ENCODE results near the gene KMT2B. TPM values are rescaled to one million over a fixed set of nuclear protein-coding genes. Genes with fewer than 3 reads are reported as not detected.

KMT2B gene
- total and polyA plus RNA-seq, 2 donors (not counting 1 experiment from before 2014, with no cell fraction given), result 85.6 to 96.9 TPM

- Mint-ChIP-seq H3K27ac (peak overlapping the region; percentile 99), H3K27me3 (no peaks in the 10 kb centered on the region), H3K4me3 (peak overlapping the region; percentile 98), H3K9me3 (ENCODE audit: insufficient read depth) (no peaks in the 10 kb centered on the region), H3K4me1 (peaks cover 74% of the 10 kb centered on the region)
- WGBS (ENCODE audit: insufficient coverage), result 85% methylated on average over 5 of the region's 7 CpGs
- Histone ChIP-seq H3K4me3 (ENCODE audit: control extremely low read depth in 1 of 5, extremely low read depth in 1 of 5, insufficient read depth in 1 of 5, low read depth in 2 of 5, low read length in 4 of 5) (peak overlapping the region in 3 of 5 experiments; percentile 76 to 83 (median 76)), H3K9me3 (ENCODE audit: control extremely low read depth in 1 of 3, control insufficient read depth in 2 of 3, insufficient read depth in 1 of 3, low read length in 2 of 3) (no peaks in the 10 kb centered on the region), H3K79me2 (ENCODE audit: control insufficient read depth, insufficient read depth, low read length) (peaks cover 44% of the 10 kb centered on the region), H3K9ac (ENCODE audit: low read length) (peak overlapping the region; percentile 80), H2AFZ (ENCODE audit: insufficient read depth, low read depth, low read length, poor library complexity, severe bottlenecking) (no peak overlapping the region), H3K27ac (ENCODE audit: low read length in 2 of 2) (peak overlapping the region; percentile 85), H3K4me1 (ENCODE audit: control insufficient read depth in 2 of 2, insufficient read depth in 2 of 2, low read length in 2 of 2) (peaks cover 39 to 82% of the 10 kb centered on the region in 2 donors), H4K20me1 (ENCODE audit: control insufficient read depth, insufficient read depth, low read length, poor library complexity, severe bottlenecking) (peaks cover 22% of the 10 kb centered on the region), H3K4me2 (replicated peaks; ENCODE audit: low read depth, low read length, poor library complexity, severe bottlenecking) (peak overlapping the region; percentile 94), H3K36me3 (replicated peaks in 1 of 2; ENCODE audit: control extremely low read depth in 1 of 2, control insufficient read depth in 1 of 2, extremely low read depth in 1 of 2, insufficient read depth in 2 of 2, low read length in 1 of 2) (peaks cover 0 to 9% of the 10 kb centered on the region in 2 experiments), H3K27me3 (replicated peaks in 1 of 4; ENCODE audit: control extremely low read depth in 1 of 4, control insufficient read depth in 3 of 4, insufficient read depth in 4 of 4, low read length in 3 of 4) (no peaks in the 10 kb centered on the region)
- TF ChIP-seq CTCF (IDR thresholded peaks at IDR 0.05), result no peak
- no peak for DNase-seq
- intact Hi-C loops (cut with micrococcal nuclease), result loop anchor here (10.0 kb wide), 2 partner anchors 189 to 371 kb away; partner anchors contain the start of genes FFAR1, HCST, NFKBID and TYROBP
- ChIA-PET CTCF (interaction anchor here (1.3 to 6.5 kb wide), 5 partner anchors 13 to 33 kb away, joined by 3 to 123 read pairs (median 15); partner anchors contain the start of gene LIN37), POLR2A (interaction anchor here (0.6 to 1.5 kb wide), 4 partner anchors 9 to 33 kb away, joined by 3 to 6 read pairs (median 3); partner anchors contain the start of gene LIN37)
- ATAC-seq (ENCODE audit: low read depth), result no peak
These were observed 2.4 kb upstream of the KMT2B start for GRCh38 chr19:35715355-35715809.

- Histone ChIP-seq H4K20me1 (ENCODE audit: control insufficient read depth, insufficient read depth, low read length, poor library complexity, severe bottlenecking) (peaks cover 28% of the 10 kb centered on the region), H3K4me3 (ENCODE audit: control extremely low read depth in 1 of 5, extremely low read depth in 1 of 5, insufficient read depth in 1 of 5, low read depth in 2 of 5, low read length in 4 of 5) (peak overlapping the region; percentile 39 to 87 (median 76)), H3K27ac (ENCODE audit: low read length in 2 of 2) (peak overlapping the region; percentile 68 to 85), H3K79me2 (ENCODE audit: control insufficient read depth, insufficient read depth, low read length) (peaks cover 50% of the 10 kb centered on the region), H3K27me3 (replicated peaks in 1 of 4; ENCODE audit: control extremely low read depth in 1 of 4, control insufficient read depth in 3 of 4, insufficient read depth in 4 of 4, low read length in 3 of 4) (no peaks in the 10 kb centered on the region), H3K36me3 (replicated peaks in 1 of 2; ENCODE audit: control extremely low read depth in 1 of 2, control insufficient read depth in 1 of 2, extremely low read depth in 1 of 2, insufficient read depth in 2 of 2, low read length in 1 of 2) (peaks cover 0 to 13% of the 10 kb centered on the region in 2 experiments), H3K4me2 (replicated peaks; ENCODE audit: low read depth, low read length, poor library complexity, severe bottlenecking) (peak overlapping the region; percentile 94), H3K4me1 (ENCODE audit: control insufficient read depth in 2 of 2, insufficient read depth in 2 of 2, low read length in 2 of 2) (peaks cover 34 to 74% of the 10 kb centered on the region in 2 donors), H2AFZ (ENCODE audit: insufficient read depth, low read depth, low read length, poor library complexity, severe bottlenecking) (peak overlapping the region; percentile 89), H3K9ac (ENCODE audit: low read length) (peak overlapping the region; percentile 80), H3K9me3 (ENCODE audit: control extremely low read depth in 1 of 3, control insufficient read depth in 2 of 3, insufficient read depth in 1 of 3, low read length in 2 of 3) (no peaks in the 10 kb centered on the region)
- H3K27ac Mint-ChIP-seq, result peak overlapping the region; percentile 99
- ATAC-seq (ENCODE audit: low read depth), result no peak
- ChIA-PET CTCF (interaction anchor here (0.6 to 6.5 kb wide), 5 partner anchors 13 to 32 kb away, joined by 3 to 123 read pairs (median 4); partner anchors contain the start of gene LIN37), POLR2A (interaction anchor here (0.7 to 1.3 kb wide), 2 partner anchors 24 to 204 kb away, joined by 3 to 8 read pairs; no protein-coding TSS in a partner anchor)
- H3K9me3 Mint-ChIP-seq (ENCODE audit: insufficient read depth), result no peaks in the 10 kb centered on the region
- no peak for TF ChIP-seq CTCF (IDR thresholded peaks at IDR 0.05)
- TF ChIP-seq EZH2 (IDR thresholded peaks at IDR 0.05; ENCODE audit: borderline replicate concordance, insufficient read depth, low read depth, low read length, poor library complexity, severe bottlenecking), result no peak
- intact Hi-C loops (cut with micrococcal nuclease), result loop anchor here (1.0 to 10.0 kb wide), 3 partner anchors 23 to 371 kb away; partner anchors contain the start of genes FFAR1, HCST, NFKBID and TYROBP
- peak; percentile 61 for DNase-seq
- peaks cover 67% of the 10 kb centered on the region for H3K4me1 Mint-ChIP-seq
- WGBS (ENCODE audit: insufficient coverage), result 1% methylated on average over 44 of the region's 52 CpGs
- no peaks in the 10 kb centered on the region for H3K27me3 Mint-ChIP-seq
- peak overlapping the region; percentile 98 for H3K4me3 Mint-ChIP-seq
These were observed 1.6 kb upstream of the KMT2B start for GRCh38 chr19:35715981-35716800.
